Adrenal gland (tissue), 12 donors: ENCODE data around the gene HS3ST2. TPM values are rescaled to one million over a fixed set of nuclear protein-coding genes. Genes with fewer than 3 reads are reported as not detected.

Source experiments
- DNase-seq, 7 donors: peaks; one replicate each; pipeline ENCODE4 v3.0.0-alpha.2; 2019 to 2020
- H3K27ac ChIP-seq, 5 donors: fragments of 200-600 bp; sonication (generic) in 4 of 5; 1 replicate in 3 of 5; 2 replicates in 2 of 5; pipeline versions ENCODE4 v1.5.1 to v1.8.0; 2016 to 2020; ENCODE audit warnings: mild to moderate bottlenecking in 1 of 5
- H3K27me3 ChIP-seq: fragments of 200-600 bp; 2 replicates; pipeline ENCODE4 v1.8.0; 2021
- H3K36me3 ChIP-seq, 2 donors: fragments of 200-600 bp; replicated peaks in 1 of 2; 1 replicate in 1 of 2; 2 replicates in 1 of 2; pipeline versions ENCODE4 v1.5.1 to v1.8.0; 2018 to 2022
- H3K4me1 ChIP-seq, 2 donors: fragments of 200-600 bp; replicated peaks in 1 of 2; 1 replicate in 1 of 2; 2 replicates in 1 of 2; pipeline versions ENCODE4 v1.5.1 to v1.8.0; 2018 to 2021
- H3K4me3 ChIP-seq, 4 donors: fragments of 200-600 bp; sonication (generic) in 3 of 4; one replicate each; pipeline ENCODE4 v1.5.1; 2016 to 2018
- H3K9me3 ChIP-seq, 3 donors: fragments of 200-600 bp; sonication (generic) in 1 of 3; replicated peaks in 1 of 3; 1 replicate in 2 of 3; 2 replicates in 1 of 3; pipeline versions ENCODE4 v1.5.1 to v1.8.0; 2016 to 2021
- CTCF ChIP-seq, 6 experiments: fragments of 450-650 bp in 4 of 6; fragments of 200-600 bp in 2 of 6; sonication (generic) in 1 of 6; IDR thresholded peaks; 1 replicate in 5 of 6; 2 replicates in 1 of 6; pipeline versions ENCODE4 v1.5.1 to v1.8.0; 2016 to 2021; ENCODE audit warnings: antibody characterized with exemption in 6 of 6, mild to moderate bottlenecking in 2 of 6, moderate library complexity in 1 of 6
- POLR2A ChIP-seq, 2 donors: fragments of 450-650 bp; IDR thresholded peaks; one replicate each; pipeline ENCODE4 v1.6.1; 2017; ENCODE audit warnings: antibody characterized with exemption in 2 of 2, mild to moderate bottlenecking in 2 of 2, moderate library complexity in 1 of 2
- WGBS, 4 donors: extraction: QIAGEN DNeasy Blood & Tissue Kit in 2 of 4; methylation state at CpG; one replicate each; pipeline versions ENCODE4 v1.1.5 to v1.1.7; 2013 to 2017; 5-methylcytosine and 5-hydroxymethylcytosine counted together
- intact Hi-C, 2 donors: fragments of 100-400 bp; cut with DNase I; formaldehyde crosslinking; loops; one replicate each; pipeline versions ENCODE4 v1.14.1 to v1.15.0; 2022 to 2023
- polyA plus RNA-seq, 3 donors: library from polyadenylated mRNA; stranded (reverse); fragments of 200-250 nt in 2 of 3; fragments of 350-450 nt in 1 of 3; fragmentation: Illumina TruSeq in 1 of 3; extraction: RNeasy Lipid Tissue Mini Kit (QIAGEN cat#74804) in 1 of 3; gene quantifications; one replicate each; pipeline ENCODE4 v1.2.3, GENCODE V29; 2013 to 2014
- total RNA-seq, 9 donors: library from RNA; depleted of rRNA in 4 of 9; stranded (reverse); fragments of >200 nt in 4 of 9; fragments of 120-200 nt in 1 of 9; fragmentation: NEBNext Ultra II Directional in 1 of 9; extraction: Animal tissue kit (Norgen Biotek cat#: 25700) in 1 of 9; gene quantifications; one replicate each; pipeline versions ENCODE4 v1.1.0 to v1.2.4, GENCODE V29; 2013 to 2023
- donor health status: healthy with polysubstance abuse.
- donor health status: Bipolar disorder and iron deficiency.
- donor health status: DM: yes; HTN: yes; CAD: no.
- donor health status: DM: no; HTN: no; CAD: no.
- donor health status: DM: no; HTN: no; CAD: no.
- donor health status: DM: yes; HTN: yes; CAD: no.

The HS3ST2 gene
- total and polyA plus RNA-seq, 12 donors: 0.06 to 11.5 (median 2.6) TPM

- no peak for DNase-seq
- no peaks in the 10 kb centered on the region for H3K4me1 ChIP-seq
- H3K9me3 ChIP-seq: no peaks in the 10 kb centered on the region
- 32 to 42% (median 37%) methylated on average over 4 of the region's 4 CpGs for WGBS, 4 donors
- TF ChIP-seq CTCF (IDR thresholded peaks at IDR 0.05): no peak
- TF ChIP-seq POLR2A (IDR thresholded peaks at IDR 0.05): no peak
- intact Hi-C loops: no loop called here
- no peaks in the 10 kb centered on the region for H3K27me3 ChIP-seq
- no peak overlapping the region for H3K27ac ChIP-seq
- no peak overlapping the region for H3K4me3 ChIP-seq
- H3K36me3 ChIP-seq: no peaks in the 10 kb centered on the region
These were observed 34.5 kb downstream of the HS3ST2 start for GRCh38 chr16:22848451-22848850.

- intact Hi-C loops: no loop called here
- Histone ChIP-seq H3K27ac (no peak overlapping the region), H3K4me1 (no peaks in the 10 kb centered on the region), H3K4me3 (no peak overlapping the region), H3K36me3 (no peaks in the 10 kb centered on the region), H3K9me3 (no peaks in the 10 kb centered on the region), H3K27me3 (no peaks in the 10 kb centered on the region)
- DNase-seq: no peak
- WGBS, 4 donors: 79 to 90% (median 86%) methylated on average over 2 of the region's 2 CpGs
- TF ChIP-seq POLR2A (IDR thresholded peaks at IDR 0.05): no peak
- TF ChIP-seq CTCF (IDR thresholded peaks at IDR 0.05): no peak
These were observed 35.6 kb downstream of the HS3ST2 start for GRCh38 chr16:22849517-22849916.

GRCh38 chr16:22855231-22855630 is 41.3 kb downstream of the HS3ST2 start:
- Histone ChIP-seq H3K27ac (no peak overlapping the region), H3K36me3 (no peaks in the 10 kb centered on the region), H3K4me1 (no peaks in the 10 kb centered on the region), H3K27me3 (no peaks in the 10 kb centered on the region), H3K9me3 (no peaks in the 10 kb centered on the region), H3K4me3 (no peak overlapping the region)
- TF ChIP-seq POLR2A (IDR thresholded peaks at IDR 0.05): no peak
- no peak for TF ChIP-seq CTCF (IDR thresholded peaks at IDR 0.05)
- DNase-seq: no peak
- intact Hi-C loops: no loop called here
- WGBS, 4 donors: 44 to 58% (median 54%) methylated on average over 2 of the region's 2 CpGs

- 75 to 84% (median 76%) methylated on average over 12 of the region's 12 CpGs for WGBS, 4 donors
- Histone ChIP-seq H3K9me3 (no peaks in the 10 kb centered on the region), H3K4me1 (no peaks in the 10 kb centered on the region), H3K27ac (no peak overlapping the region), H3K36me3 (no peaks in the 10 kb centered on the region), H3K27me3 (no peaks in the 10 kb centered on the region), H3K4me3 (no peak overlapping the region)
- TF ChIP-seq CTCF (IDR thresholded peaks at IDR 0.05): no peak
- no peak for TF ChIP-seq POLR2A (IDR thresholded peaks at IDR 0.05)
- no peak for DNase-seq
- intact Hi-C loops: no loop called here
These were observed 43.5 kb downstream of the HS3ST2 start for GRCh38 chr16:22857296-22858025.
